WERI-Rb-1 (cell line): ENCODE measurements around the gene CTXN1.

ENCODE experiments used
- DNase-seq: peaks from one replicate; pipeline ENCODE4 v3.0.0-alpha.2; 2020
- H3K27ac ChIP-seq: fragments of 250-450 bp; sonication (Bioruptor Pico); 2 replicates; pipeline ENCODE4 v1.5.1; 2020; ENCODE audit warnings: mild to moderate bottlenecking, moderate library complexity
- H3K27me3 ChIP-seq: fragments of 250-450 bp; sonication (Bioruptor Pico); 2 replicates; pipeline ENCODE4 v1.5.1; 2021; ENCODE audit warnings: mild to moderate bottlenecking, low read depth, moderate library complexity; ENCODE audit not compliant: insufficient read depth, severe bottlenecking
- H3K36me3 ChIP-seq: fragments of 250-450 bp; sonication (Bioruptor Pico); 2 replicates; pipeline ENCODE4 v1.5.1; 2020; ENCODE audit warnings: mild to moderate bottlenecking, moderate library complexity
- H3K4me3 ChIP-seq: 2 replicates; pipeline ENCODE4 v1.5.1; 2011; ENCODE audit warnings: low read depth, mild to moderate bottlenecking, control low read depth, low read length
- H3K9me3 ChIP-seq: fragments of 250-450 bp; sonication (Bioruptor Pico); 2 replicates; pipeline ENCODE4 v1.5.1; 2021; ENCODE audit warnings: mild to moderate bottlenecking, moderate library complexity; ENCODE audit not compliant: severe bottlenecking
- CTCF ChIP-seq: IDR thresholded peaks from 2 replicates; pipeline ENCODE4 v1.5.1; 2011; ENCODE audit warnings: low read depth, mild to moderate bottlenecking, control low read depth, inconsistent platforms, low read length

The CTXN1 gene

GRCh38 chr19:7902796-7903243 lies 23.1 kb downstream of the CTXN1 start:
- H3K27ac ChIP-seq: peak overlapping the region; percentile 83
- no peaks in the 10 kb centered on the region for H3K27me3 ChIP-seq
- peaks cover 25% of the 10 kb centered on the region for H3K36me3 ChIP-seq
- no peaks in the 10 kb centered on the region for H3K9me3 ChIP-seq
- no peak for DNase-seq
- peak overlapping the region; percentile 51 for H3K4me3 ChIP-seq
- TF ChIP-seq CTCF: no peak

- Histone ChIP-seq H3K27ac (no peak overlapping the region), H3K36me3 (peaks cover 16% of the 10 kb centered on the region), H3K27me3 (no peaks in the 10 kb centered on the region), H3K4me3 (no peak overlapping the region), H3K9me3 (no peaks in the 10 kb centered on the region)
- no peak for TF ChIP-seq CTCF
- no peak for DNase-seq
Measured at GRCh38 chr19:7901337-7901736, 24.6 kb downstream of the CTXN1 start.

GRCh38 chr19:7900931-7901330 lies 25.0 kb downstream of the CTXN1 start:
- DNase-seq: no peak
- no peak overlapping the region for H3K27ac ChIP-seq

GRCh38 chr19:7900401-7900870 lies 25.5 kb downstream of the CTXN1 start:
- Histone ChIP-seq H3K9me3 (no peaks in the 10 kb centered on the region), H3K4me3 (no peak overlapping the region), H3K36me3 (peaks cover 8% of the 10 kb centered on the region), H3K27me3 (no peaks in the 10 kb centered on the region), H3K27ac (no peak overlapping the region)
- no peak for DNase-seq
- TF ChIP-seq CTCF: no peak

More at GRCh38 chr19:7900931-7901330, 25.0 kb downstream of the CTXN1 start:
- Histone ChIP-seq H3K36me3 (peaks cover 12% of the 10 kb centered on the region), H3K9me3 (no peaks in the 10 kb centered on the region), H3K4me3 (no peak overlapping the region), H3K27me3 (no peaks in the 10 kb centered on the region)
- TF ChIP-seq CTCF: no peak

GRCh38 chr19:7899751-7900378 lies 26.1 kb downstream of the CTXN1 start:
- no peak for DNase-seq
- no peaks in the 10 kb centered on the region for H3K9me3 ChIP-seq
- no peak for TF ChIP-seq CTCF
- no peaks in the 10 kb centered on the region for H3K27me3 ChIP-seq
- H3K36me3 ChIP-seq: peaks cover 4% of the 10 kb centered on the region
- H3K27ac ChIP-seq: no peak overlapping the region
- H3K4me3 ChIP-seq: no peak overlapping the region

- Histone ChIP-seq H3K27ac (no peak overlapping the region), H3K9me3 (no peaks in the 10 kb centered on the region), H3K27me3 (no peaks in the 10 kb centered on the region), H3K4me3 (no peak overlapping the region), H3K36me3 (no peaks in the 10 kb centered on the region)
- DNase-seq: no peak
- TF ChIP-seq CTCF: 0 out of 2 replicates have a peak, but pooled peaks have one; percentile 10
Measured at GRCh38 chr19:7898967-7899366, 27.0 kb downstream of the CTXN1 start.
